Progenitor cell of endocrine pancreas (in vitro differentiated cells): ENCODE data around the gene HPCAL4. TPM values are rescaled to one million over a fixed set of nuclear protein-coding genes. Genes with fewer than 3 reads are reported as not detected.

Experiments
- DNase-seq: peaks from one replicate; pipeline ENCODE4 v3.0.0; 2021; ENCODE audit warnings: low spot score; ENCODE audit not compliant: unreplicated experiment
- H3K27ac Mint-ChIP-seq: 2 replicates; pipeline ENCODE4 v1.8.0; 2021; ENCODE audit warnings: mild to moderate bottlenecking, moderate library complexity, mixed read lengths
- H3K27me3 Mint-ChIP-seq: 2 replicates; pipeline ENCODE4 v1.8.0; 2021; ENCODE audit warnings: mixed read lengths
- H3K36me3 Mint-ChIP-seq: 2 replicates; pipeline ENCODE4 v1.8.0; 2022; ENCODE audit warnings: mixed read lengths; ENCODE audit not compliant: insufficient read depth
- H3K4me1 Mint-ChIP-seq: 2 replicates; pipeline ENCODE4 v1.8.0; 2021; ENCODE audit warnings: low read depth, mixed read lengths
- H3K4me3 Mint-ChIP-seq: 2 replicates; pipeline ENCODE4 v1.8.0; 2021; ENCODE audit warnings: low read depth, mild to moderate bottlenecking, moderate library complexity, mixed read lengths
- H3K9me3 Mint-ChIP-seq: 2 replicates; pipeline ENCODE4 v1.8.0; 2021; ENCODE audit warnings: low read depth, mixed read lengths
- CTCF ChIP-seq: fragments of 200-600 bp; sonication (generic); IDR thresholded peaks from one replicate; pipeline ENCODE4 v1.5.0; 2021; ENCODE audit warnings: antibody characterized with exemption, mild to moderate bottlenecking; ENCODE audit not compliant: unreplicated experiment
- total RNA-seq: library from RNA; stranded (reverse); gene quantifications from 2 replicates; pipeline ENCODE4 v1.2.1, GENCODE V29; 2021

The HPCAL4 gene
- total RNA-seq, 1 donor from 2014 or later = not detected

GRCh38 chr1:39654291-39654690 is 36.9 kb downstream of the HPCAL4 start:
- no peaks in the 10 kb centered on the region for H3K9me3 Mint-ChIP-seq

GRCh38 chr1:39653546-39654031 is 37.6 kb downstream of the HPCAL4 start:
- H3K27me3 Mint-ChIP-seq = peaks cover 45% of the 10 kb centered on the region
- peak overlapping the region; percentile 47 for H3K27ac Mint-ChIP-seq
- H3K4me1 Mint-ChIP-seq = no peaks in the 10 kb centered on the region
- H3K4me3 Mint-ChIP-seq = no peak overlapping the region
- H3K9me3 Mint-ChIP-seq = no peaks in the 10 kb centered on the region
- TF ChIP-seq CTCF = peak; percentile 92
- peak; percentile 51 for DNase-seq
- no peaks in the 10 kb centered on the region for H3K36me3 Mint-ChIP-seq

More at GRCh38 chr1:39654291-39654690, 36.9 kb downstream of the HPCAL4 start:
- Mint-ChIP-seq H3K36me3 (no peaks in the 10 kb centered on the region), H3K4me1 (no peaks in the 10 kb centered on the region), H3K27ac (no peak overlapping the region), H3K27me3 (peaks cover 50% of the 10 kb centered on the region), H3K4me3 (no peak overlapping the region)
- no peak for DNase-seq
- TF ChIP-seq CTCF = no peak

- no peaks in the 10 kb centered on the region for H3K9me3 Mint-ChIP-seq
- TF ChIP-seq CTCF = no peak
- no peak for DNase-seq
- no peak overlapping the region for H3K4me3 Mint-ChIP-seq
- no peaks in the 10 kb centered on the region for H3K36me3 Mint-ChIP-seq
- H3K27me3 Mint-ChIP-seq = peaks cover 37% of the 10 kb centered on the region
- no peaks in the 10 kb centered on the region for H3K4me1 Mint-ChIP-seq
- no peak overlapping the region for H3K27ac Mint-ChIP-seq
These were observed 38.7 kb downstream of the HPCAL4 start for GRCh38 chr1:39652554-39652953.

GRCh38 chr1:39652105-39652504 is 39.1 kb downstream of the HPCAL4 start:
- peaks cover 4% of the 10 kb centered on the region for H3K4me1 Mint-ChIP-seq
- no peak overlapping the region for H3K4me3 Mint-ChIP-seq
- no peak overlapping the region for H3K27ac Mint-ChIP-seq
- no peaks in the 10 kb centered on the region for H3K36me3 Mint-ChIP-seq
- peaks cover 33% of the 10 kb centered on the region for H3K27me3 Mint-ChIP-seq
- no peak for TF ChIP-seq CTCF
- DNase-seq = no peak
- no peaks in the 10 kb centered on the region for H3K9me3 Mint-ChIP-seq

GRCh38 chr1:39650431-39650830 is 40.8 kb downstream of the HPCAL4 start:
- peaks cover 16% of the 10 kb centered on the region for H3K27me3 Mint-ChIP-seq

More at GRCh38 chr1:39650431-39650830, 40.8 kb downstream of the HPCAL4 start:
- Mint-ChIP-seq H3K4me3 (no peak overlapping the region), H3K36me3 (no peaks in the 10 kb centered on the region), H3K27ac (no peak overlapping the region), H3K9me3 (no peaks in the 10 kb centered on the region), H3K4me1 (peaks cover 8% of the 10 kb centered on the region)
- DNase-seq = no peak
- TF ChIP-seq CTCF = no peak
